ENCODE results near the gene ZNF653. TPM values are rescaled to one million over a fixed set of nuclear protein-coding genes. Genes with fewer than 3 reads are reported as not detected.

The ZNF653 gene
- total and polyA plus RNA-seq, 9 of the 15 experiments (the other 6 are each of a cell fraction or from before 2014, with no cell fraction given), result 1.6 to 8.0 (median 4.2) TPM; not detected in 2

GRCh38 chr19:11505504-11506100 is at the start of gene ZNF653 (continued):
- TF ChIP-seq, protein P1, sequence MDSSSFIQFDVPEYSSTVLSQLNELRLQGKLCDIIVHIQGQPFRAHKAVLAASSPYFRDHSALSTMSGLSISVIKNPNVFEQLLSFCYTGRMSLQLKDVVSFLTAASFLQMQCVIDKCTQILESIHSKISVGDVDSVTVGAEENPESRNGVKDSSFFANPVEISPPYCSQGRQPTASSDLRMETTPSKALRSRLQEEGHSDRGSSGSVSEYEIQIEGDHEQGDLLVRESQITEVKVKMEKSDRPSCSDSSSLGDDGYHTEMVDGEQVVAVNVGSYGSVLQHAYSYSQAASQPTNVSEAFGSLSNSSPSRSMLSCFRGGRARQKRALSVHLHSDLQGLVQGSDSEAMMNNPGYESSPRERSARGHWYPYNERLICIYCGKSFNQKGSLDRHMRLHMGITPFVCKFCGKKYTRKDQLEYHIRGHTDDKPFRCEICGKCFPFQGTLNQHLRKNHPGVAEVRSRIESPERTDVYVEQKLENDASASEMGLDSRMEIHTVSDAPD (CRISPR knock-in tag; IDR thresholded peaks at IDR 0.05), result no peak
- TF ChIP-seq TEAD1 (CRISPR knock-in tag; IDR thresholded peaks at IDR 0.05) (peak in 1 of 2 experiments; percentile 29; a peak in 1 of 4 replicates), SIRT6 (IDR thresholded peaks at IDR 0.05; ENCODE audit: low read depth, low read length) (no peak), RBM14 (IDR thresholded peaks at IDR 0.05; ENCODE audit: borderline replicate concordance, insufficient read depth, low read depth, low read length) (no peak), KHSRP (IDR thresholded peaks at IDR 0.05) (no peak), MTF1 (CRISPR knock-in tag; IDR thresholded peaks at IDR 0.05; ENCODE audit: borderline replicate concordance) (no peak), FOXA1 (IDR thresholded peaks at IDR 0.05; ENCODE audit: borderline replicate concordance) (no peak), BCL6 (CRISPR knock-in tag; IDR thresholded peaks at IDR 0.05) (no peak), GABPB1 (CRISPR knock-in tag; IDR thresholded peaks at IDR 0.05) (peak; percentile 98), ZNF76 (CRISPR knock-in tag; IDR thresholded peaks at IDR 0.05; ENCODE audit: borderline replicate concordance) (no peak), EP300 (IDR thresholded peaks at IDR 0.05; ENCODE audit: low read length) (no peak; the same call in 1 of the 2 replicates), USF1 (CRISPR knock-in tag; IDR thresholded peaks at IDR 0.05) (no peak), LARP7 (IDR thresholded peaks at IDR 0.05) (no peak), SUPT5H (IDR thresholded peaks at IDR 0.05) (no peak; the same call in 1 of the 2 replicates), POLR3G (IDR thresholded peaks at IDR 0.05; ENCODE audit: extremely low read depth, insufficient read length, insufficient replicate concordance) (no peak), ZNF224 (CRISPR knock-in tag; IDR thresholded peaks at IDR 0.05) (no peak), PRMT5 (CRISPR knock-in tag; IDR thresholded peaks at IDR 0.05) (no peak), ZNF280B (CRISPR knock-in tag; IDR thresholded peaks at IDR 0.05) (no peak)
- TF ChIP-seq, protein P2, sequence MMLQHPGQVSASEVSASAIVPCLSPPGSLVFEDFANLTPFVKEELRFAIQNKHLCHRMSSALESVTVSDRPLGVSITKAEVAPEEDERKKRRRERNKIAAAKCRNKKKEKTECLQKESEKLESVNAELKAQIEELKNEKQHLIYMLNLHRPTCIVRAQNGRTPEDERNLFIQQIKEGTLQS (IDR thresholded peaks at IDR 0.05), result no peak
- TF ChIP-seq, protein P2 (CRISPR knock-in tag; conservative IDR thresholded peaks at IDR 0.05), result no peak
- TF ChIP-seq, protein P3, sequence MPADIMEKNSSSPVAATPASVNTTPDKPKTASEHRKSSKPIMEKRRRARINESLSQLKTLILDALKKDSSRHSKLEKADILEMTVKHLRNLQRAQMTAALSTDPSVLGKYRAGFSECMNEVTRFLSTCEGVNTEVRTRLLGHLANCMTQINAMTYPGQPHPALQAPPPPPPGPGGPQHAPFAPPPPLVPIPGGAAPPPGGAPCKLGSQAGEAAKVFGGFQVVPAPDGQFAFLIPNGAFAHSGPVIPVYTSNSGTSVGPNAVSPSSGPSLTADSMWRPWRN (IDR thresholded peaks at IDR 0.05; ENCODE audit: low read depth), result no peak
- TF ChIP-seq, protein P4, sequence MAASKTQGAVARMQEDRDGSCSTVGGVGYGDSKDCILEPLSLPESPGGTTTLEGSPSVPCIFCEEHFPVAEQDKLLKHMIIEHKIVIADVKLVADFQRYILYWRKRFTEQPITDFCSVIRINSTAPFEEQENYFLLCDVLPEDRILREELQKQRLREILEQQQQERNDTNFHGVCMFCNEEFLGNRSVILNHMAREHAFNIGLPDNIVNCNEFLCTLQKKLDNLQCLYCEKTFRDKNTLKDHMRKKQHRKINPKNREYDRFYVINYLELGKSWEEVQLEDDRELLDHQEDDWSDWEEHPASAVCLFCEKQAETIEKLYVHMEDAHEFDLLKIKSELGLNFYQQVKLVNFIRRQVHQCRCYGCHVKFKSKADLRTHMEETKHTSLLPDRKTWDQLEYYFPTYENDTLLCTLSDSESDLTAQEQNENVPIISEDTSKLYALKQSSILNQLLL (CRISPR knock-in tag; IDR thresholded peaks at IDR 0.05; ENCODE audit: borderline replicate concordance), result no peak

All from K562 (cell line).